Small intestine (tissue), 7 donors: ENCODE measurements around the gene PNLIPRP2. TPM values are rescaled to one million over a fixed set of nuclear protein-coding genes. Genes with fewer than 3 reads are reported as not detected.

Experiments used
- DNase-seq, 2 donors: peaks; one replicate each; pipeline versions ENCODE4 v3.0.0 to v3.0.0-alpha.2; 2013
- FAIRE-seq: peaks from 2 replicates; lab custom pipeline; 2012; peaks lifted over from hg19 to GRCh38; lab: Jason Lieb, UNC
- H3K27ac ChIP-seq, 3 donors: one replicate each; pipeline ENCODE4 v1.5.1; 2013; ENCODE audit warnings: low read length in 2 of 3, mild to moderate bottlenecking in 2 of 3, control low read depth in 1 of 3, inconsistent platforms in 1 of 3, low read depth in 1 of 3, moderate library complexity in 1 of 3
- H3K27me3 ChIP-seq, 3 donors: one replicate each; pipeline ENCODE4 v1.6.1; 2013; ENCODE audit warnings: low read length in 3 of 3, inconsistent platforms in 1 of 3; ENCODE audit not compliant: control insufficient read depth in 3 of 3, insufficient read depth in 3 of 3
- H3K36me3 ChIP-seq, 3 donors: one replicate each; pipeline ENCODE4 v1.6.1; 2013; ENCODE audit warnings: low read length in 3 of 3, inconsistent platforms in 1 of 3, low read depth in 1 of 3, mild to moderate bottlenecking in 1 of 3, moderate library complexity in 1 of 3; ENCODE audit not compliant: control insufficient read depth in 3 of 3, insufficient read depth in 2 of 3
- H3K4me1 ChIP-seq, 3 donors: one replicate each; pipeline ENCODE4 v1.6.1; 2013; ENCODE audit warnings: low read length in 2 of 3, inconsistent platforms in 1 of 3, low read depth in 1 of 3, mild to moderate bottlenecking in 1 of 3, moderate library complexity in 1 of 3; ENCODE audit not compliant: control insufficient read depth in 3 of 3, insufficient read depth in 2 of 3
- H3K4me3 ChIP-seq, 3 donors: one replicate each; pipeline ENCODE4 v1.5.1; 2013; ENCODE audit warnings: low read length in 3 of 3, control low read depth in 1 of 3, inconsistent platforms in 1 of 3, low read depth in 1 of 3, mild to moderate bottlenecking in 1 of 3, moderate library complexity in 1 of 3
- H3K9me3 ChIP-seq, 2 donors: one replicate each; pipeline ENCODE4 v1.6.1; 2013; ENCODE audit warnings: low read depth in 1 of 2, low read length in 1 of 2; ENCODE audit not compliant: control insufficient read depth in 2 of 2, insufficient read depth in 1 of 2
- WGBS, 3 donors: extraction: QIAGEN DNeasy Blood & Tissue Kit; methylation state at CpG; one replicate each; pipeline ENCODE4 v1.1.7; 2013; 5-methylcytosine and 5-hydroxymethylcytosine counted together
- polyA plus RNA-seq, 4 donors: library from polyadenylated mRNA; stranded (reverse) in 3 of 4; unstranded in 1 of 4; fragments of 200-250 nt in 3 of 4; fragments of 120-200 nt in 1 of 4; gene quantifications; one replicate each; pipeline versions ENCODE4 v1.2.1 to v1.2.3, GENCODE V29; 2013
- donor health status: healthy with polysubstance abuse.
- donor health status: control.
- donor health status: control.
- donor health status: Bipolar disorder and iron deficiency.
- donor health status: healthy.

Gene PNLIPRP2
- polyA plus RNA-seq, 4 donors, result 13.4 to 92.8 (median 52.7) TPM

GRCh38 chr10:116621476-116621875 is 723 bp downstream of the PNLIPRP2 start:
- WGBS, 3 donors, result 34 to 67% (median 35%) methylated on average over 8 of the region's 8 CpGs
- H3K9me3 ChIP-seq, result peaks cover 0 to 8% of the 10 kb centered on the region in 2 donors
- DNase-seq, result peak in 1 of 2 donors; percentile 57
- H3K27me3 ChIP-seq, result peaks cover 0 to 2% (median 0%) of the 10 kb centered on the region in 3 donors
- H3K36me3 ChIP-seq, result peaks cover 0 to 2% (median 2%) of the 10 kb centered on the region in 3 donors
- H3K4me1 ChIP-seq, result peaks cover 0 to 39% (median 0%) of the 10 kb centered on the region in 3 donors
- no peak for FAIRE-seq
- peak overlapping the region in 2 of 3 donors; percentile 56 to 74 for H3K27ac ChIP-seq
- peak overlapping the region in 2 of 3 donors; percentile 11 to 64 for H3K4me3 ChIP-seq

GRCh38 chr10:116621934-116622655 is 1.3 kb downstream of the PNLIPRP2 start:
- H3K9me3 ChIP-seq, result peaks cover 0 to 8% of the 10 kb centered on the region in 2 donors
- DNase-seq (no peak), FAIRE-seq (no peak)
- peaks cover 0 to 39% (median 0%) of the 10 kb centered on the region in 3 donors for H3K4me1 ChIP-seq
- no peak overlapping the region for H3K27ac ChIP-seq
- peaks cover 0 to 2% (median 0%) of the 10 kb centered on the region in 3 donors for H3K27me3 ChIP-seq
- peaks cover 0 to 5% (median 2%) of the 10 kb centered on the region in 3 donors for H3K36me3 ChIP-seq
- H3K4me3 ChIP-seq, result peak overlapping the region in 1 of 3 donors; percentile 64
- WGBS, 3 donors, result 69 to 81% (median 79%) methylated on average over 11 of the region's 11 CpGs

- Histone ChIP-seq H3K27me3 (peaks cover 0 to 2% (median 0%) of the 10 kb centered on the region in 3 donors), H3K9me3 (no peaks in the 10 kb centered on the region), H3K27ac (no peak overlapping the region), H3K36me3 (peaks cover 0 to 7% (median 2%) of the 10 kb centered on the region in 3 donors), H3K4me1 (peaks cover 0 to 18% (median 0%) of the 10 kb centered on the region in 3 donors), H3K4me3 (no peak overlapping the region)
- FAIRE-seq (no peak), DNase-seq (no peak)
- WGBS, 3 donors, result 79 to 84% (median 82%) methylated on average over 7 of the region's 7 CpGs
Measured at GRCh38 chr10:116625845-116626244, 5.1 kb downstream of the PNLIPRP2 start.

DNA sequence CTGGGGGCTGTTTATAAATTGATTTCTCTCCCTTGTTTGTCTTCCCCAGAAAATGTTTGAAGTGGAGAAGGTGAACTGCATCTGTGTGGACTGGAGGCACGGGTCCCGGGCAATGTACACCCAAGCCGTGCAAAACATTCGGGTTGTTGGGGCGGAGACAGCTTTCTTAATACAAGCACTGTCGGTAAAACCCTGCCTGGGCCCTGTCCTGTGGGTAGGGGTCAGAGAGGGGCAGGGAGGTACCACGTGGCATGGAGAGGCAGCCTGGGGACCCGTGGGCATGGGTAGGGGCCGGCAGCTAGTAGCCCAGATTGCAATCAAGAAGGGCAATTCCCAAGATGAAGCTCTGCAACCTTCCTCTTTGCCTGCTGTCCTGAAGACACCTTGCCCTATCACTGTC is 6.1 kb downstream of the PNLIPRP2 start:
- FAIRE-seq, result no peak
- H3K4me3 ChIP-seq, result no peak overlapping the region
- peaks cover 0 to 9% (median 0%) of the 10 kb centered on the region in 3 donors for H3K4me1 ChIP-seq
- no peaks in the 10 kb centered on the region for H3K9me3 ChIP-seq
- peaks cover 0 to 2% (median 0%) of the 10 kb centered on the region in 3 donors for H3K27me3 ChIP-seq
- WGBS, 3 donors, result 60 to 86% (median 76%) methylated on average over 8 to 9 of the region's 9 CpGs
- DNase-seq, result no peak
- peaks cover 0 to 12% (median 3%) of the 10 kb centered on the region in 3 donors for H3K36me3 ChIP-seq
- no peak overlapping the region for H3K27ac ChIP-seq

GRCh38 chr10:116627386-116627933 is 6.7 kb downstream of the PNLIPRP2 start:
- peak overlapping the region in 1 of 3 donors; percentile 35 for H3K4me3 ChIP-seq
- peaks cover 0 to 2% (median 0%) of the 10 kb centered on the region in 3 donors for H3K27me3 ChIP-seq
- no peak for FAIRE-seq
- peak in 1 of 2 donors; percentile 71 for DNase-seq
- peaks cover 0 to 2% (median 0%) of the 10 kb centered on the region in 3 donors for H3K4me1 ChIP-seq
- WGBS, 3 donors, result 18 to 76% (median 61%) methylated on average over 36 to 49 of the region's 49 CpGs
- peaks cover 0 to 12% (median 6%) of the 10 kb centered on the region in 3 donors for H3K36me3 ChIP-seq
- no peaks in the 10 kb centered on the region for H3K9me3 ChIP-seq
- no peak overlapping the region for H3K27ac ChIP-seq

- 81 to 91% (median 86%) methylated on average over 4 of the region's 4 CpGs for WGBS, 3 donors
- H3K4me1 ChIP-seq, result no peaks in the 10 kb centered on the region
- no peaks in the 10 kb centered on the region for H3K9me3 ChIP-seq
- peaks cover 0 to 12% (median 11%) of the 10 kb centered on the region in 3 donors for H3K36me3 ChIP-seq
- FAIRE-seq (no peak), DNase-seq (no peak)
- no peak overlapping the region for H3K4me3 ChIP-seq
- H3K27ac ChIP-seq, result no peak overlapping the region
- peaks cover 0 to 2% (median 0%) of the 10 kb centered on the region in 3 donors for H3K27me3 ChIP-seq
Measured at GRCh38 chr10:116629340-116629739, 8.6 kb downstream of the PNLIPRP2 start.

- Histone ChIP-seq H3K9me3 (no peaks in the 10 kb centered on the region), H3K36me3 (peaks cover 0 to 12% (median 11%) of the 10 kb centered on the region in 3 donors), H3K4me1 (no peaks in the 10 kb centered on the region), H3K27ac (no peak overlapping the region), H3K27me3 (peaks cover 0 to 2% (median 0%) of the 10 kb centered on the region in 3 donors), H3K4me3 (no peak overlapping the region)
- DNase-seq (no peak), FAIRE-seq (no peak)
- WGBS, 3 donors, result 73 to 89% (median 88%) methylated on average over 2 of the region's 2 CpGs
Measured at GRCh38 chr10:116630020-116630419, 9.3 kb downstream of the PNLIPRP2 start.

- Histone ChIP-seq H3K27ac (no peak overlapping the region), H3K27me3 (no peaks in the 10 kb centered on the region), H3K9me3 (no peaks in the 10 kb centered on the region), H3K4me3 (no peak overlapping the region), H3K4me1 (no peaks in the 10 kb centered on the region), H3K36me3 (peaks cover 0 to 9% (median 9%) of the 10 kb centered on the region in 3 donors)
- FAIRE-seq (no peak), DNase-seq (no peak)
- WGBS, 3 donors, result 88 to 93% (median 92%) methylated on average over 6 of the region's 6 CpGs
Measured at GRCh38 chr10:116631871-116632295, 11.1 kb downstream of the PNLIPRP2 start.
